HG03280 (cell line): ENCODE data around the gene SDF2L1.
"Not testable (repeated sequence)": the region's sequence is repeated elsewhere in the genome, so short reads cannot be mapped to it uniquely, and the experiment has no call there.

Source experiments
- ATAC-seq: cut with Tn5 transposase; IDR thresholded peaks from one replicate; pipeline ENCODE4 v1.9.1; 2021; ENCODE audit warnings: mild to moderate bottlenecking, moderate library complexity; ENCODE audit not compliant: unreplicated experiment

The SDF2L1 gene

GRCh38 chr22:21684492-21685163 is 42.5 kb downstream of the SDF2L1 start:
- ATAC-seq = no peak

- no peak for ATAC-seq
These were observed 43.0 kb downstream of the SDF2L1 start for GRCh38 chr22:21685164-21685513.

DNA sequence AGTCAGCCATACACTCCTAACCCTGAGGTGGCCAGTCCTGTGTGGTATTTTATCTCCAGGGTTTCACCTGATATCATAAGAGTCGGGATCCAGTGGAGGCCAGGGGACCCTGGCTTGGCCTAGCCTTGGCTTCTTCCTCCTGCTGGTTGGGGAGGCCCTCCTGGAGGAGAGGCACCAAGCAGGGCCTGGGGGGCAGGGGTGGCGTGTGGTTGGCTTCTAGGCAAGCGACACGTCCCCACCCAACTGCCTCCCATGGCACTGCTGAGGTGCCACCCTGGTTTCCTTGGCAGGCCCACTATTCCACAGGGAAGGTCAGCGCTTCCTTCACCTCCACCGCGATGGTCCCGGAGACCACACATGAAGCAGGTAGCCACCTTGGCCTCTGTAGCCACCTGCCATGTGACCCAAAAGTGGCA is 44.1 kb downstream of the SDF2L1 start:
- ATAC-seq = no peak

DNA sequence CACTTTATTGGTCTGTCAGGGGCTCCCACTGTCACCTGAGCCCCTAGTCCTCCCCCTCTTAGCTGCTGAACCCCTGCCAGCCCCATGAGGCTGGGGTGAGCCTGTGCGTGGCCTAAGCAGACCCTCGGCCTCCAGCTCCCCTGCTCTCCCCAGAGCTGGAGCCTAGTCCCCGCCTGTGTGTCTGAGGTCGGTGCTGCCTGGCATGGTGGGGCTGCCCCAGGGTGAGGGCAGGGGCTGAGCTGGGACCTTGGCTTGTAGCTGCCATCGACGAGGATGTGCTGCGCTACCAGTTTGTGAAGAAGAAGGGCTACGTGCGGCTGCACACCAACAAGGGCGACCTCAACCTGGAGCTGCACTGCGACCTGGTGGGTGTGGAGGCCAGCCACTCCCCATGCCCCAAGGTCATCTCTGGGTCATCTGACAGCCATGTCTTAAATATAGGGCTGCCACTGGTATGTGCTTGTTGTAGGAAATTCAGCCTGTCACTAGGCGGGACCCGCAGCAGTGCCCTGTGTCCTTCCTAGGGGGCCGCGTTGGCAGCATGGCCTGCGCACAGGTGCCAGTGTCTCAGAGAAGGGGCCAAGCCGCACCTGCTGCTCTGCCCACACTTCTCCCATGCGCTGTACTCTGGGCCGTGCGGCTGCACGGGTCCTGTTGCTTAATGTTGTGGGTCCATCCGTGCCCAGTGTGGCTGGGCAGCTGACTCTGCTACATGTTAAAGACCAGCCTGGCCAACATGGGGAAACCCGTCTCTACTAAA is 44.7 kb downstream of the SDF2L1 start:
- ATAC-seq = no peak

- no peak for ATAC-seq
These were observed 45.7 kb downstream of the SDF2L1 start for GRCh38 chr22:21687685-21688259.

- no peak for ATAC-seq
These were observed 46.2 kb downstream of the SDF2L1 start for GRCh38 chr22:21688341-21688705.

GRCh38 chr22:21688706-21689381 is 46.7 kb downstream of the SDF2L1 start:
- ATAC-seq = no peak

DNA sequence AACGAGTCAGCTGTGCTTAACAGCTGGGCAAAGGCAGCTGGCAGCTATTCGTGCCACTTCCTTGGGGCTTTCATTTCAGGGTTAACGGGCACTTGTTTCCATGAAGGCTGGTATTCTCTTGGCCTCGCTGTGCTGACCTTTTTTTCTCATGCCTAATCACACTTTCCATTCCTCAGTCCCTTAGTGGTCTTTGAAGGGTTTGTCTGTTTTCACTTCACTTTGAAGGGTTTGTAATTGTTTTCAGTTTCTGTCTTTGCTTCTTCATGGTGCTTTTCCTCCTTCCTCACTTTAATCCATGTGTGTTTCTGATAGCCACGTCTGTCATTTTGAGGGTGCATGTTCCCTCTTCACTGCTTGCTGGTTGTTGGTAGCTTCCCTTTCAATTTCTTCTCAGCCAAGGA is 48.3 kb downstream of the SDF2L1 start:
- ATAC-seq = no peak

GRCh38 chr22:21691816-21692215 is 49.7 kb downstream of the SDF2L1 start:
- no peak for ATAC-seq

GRCh38 chr22:21692856-21693255 is 50.8 kb downstream of the SDF2L1 start:
- not testable (repeated sequence) for ATAC-seq

GRCh38 chr22:21693333-21693998 is 51.4 kb downstream of the SDF2L1 start:
- ATAC-seq = no peak
